Activated CD4-positive, alpha-beta T cell treated with anti-CD3 and anti-CD28 coated beads, Interleukin-2, amount 10 ng/mL, durations not matched to agents 7 days and 5 days (primary cell): ENCODE results near the gene SHISA6. TPM values are rescaled to one million over a fixed set of nuclear protein-coding genes. Genes with fewer than 3 reads are reported as not detected.

Experiments used
- CTCF ChIA-PET: fragments of 350-600 bp; sonication (Branson Sonifier 250); formaldehyde crosslinking; loops from one replicate; lab custom pipeline; 2021; ENCODE audit warnings: antibody characterized with exemption; lab: Charles Lee
- POLR2A ChIA-PET: fragments of 350-600 bp; sonication (Branson Sonifier 250); formaldehyde crosslinking; loops from one replicate; lab custom pipeline; 2021; ENCODE audit warnings: antibody characterized with exemption; lab: Charles Lee
- DNase-seq: peaks from one replicate; pipeline ENCODE4 v3.0.0-alpha.2; 2020
- H3K27ac Mint-ChIP-seq: one replicate; pipeline ENCODE4 v1.8.0; 2021; ENCODE audit warnings: mild to moderate bottlenecking, moderate library complexity, mixed read lengths
- H3K27me3 Mint-ChIP-seq: one replicate; pipeline ENCODE4 v1.8.0; 2021; ENCODE audit warnings: mixed read lengths
- H3K36me3 Mint-ChIP-seq: one replicate; pipeline ENCODE4 v1.8.0; 2021; ENCODE audit warnings: low read depth, mixed read lengths
- H3K4me1 Mint-ChIP-seq: one replicate; pipeline ENCODE4 v1.8.0; 2021; ENCODE audit warnings: mixed read lengths
- H3K4me3 Mint-ChIP-seq: one replicate; pipeline ENCODE4 v1.8.0; 2021; ENCODE audit warnings: mild to moderate bottlenecking, moderate library complexity, mixed read lengths
- H3K9me3 Mint-ChIP-seq: one replicate; pipeline ENCODE4 v1.8.0; 2021; ENCODE audit warnings: mixed read lengths
- total RNA-seq, 2 experiments: library from RNA; stranded (reverse); gene quantifications; one replicate each; pipeline ENCODE4 v1.2.3, GENCODE V29; 2021

SHISA6 gene
- total RNA-seq, 2 experiments from 2014 or later: not detected

- Mint-ChIP-seq H3K27me3 (no peaks in the 10 kb centered on the region), H3K27ac (no peak overlapping the region), H3K9me3 (peaks cover 3% of the 10 kb centered on the region), H3K4me3 (no peak overlapping the region), H3K4me1 (no peaks in the 10 kb centered on the region), H3K36me3 (no peaks in the 10 kb centered on the region)
- no peak for DNase-seq
- CTCF ChIA-PET: no interaction called here
- POLR2A ChIA-PET: no interaction called here
These were observed 78.9 kb downstream of the SHISA6 start for GRCh38 chr17:11319894-11320293.

DNA sequence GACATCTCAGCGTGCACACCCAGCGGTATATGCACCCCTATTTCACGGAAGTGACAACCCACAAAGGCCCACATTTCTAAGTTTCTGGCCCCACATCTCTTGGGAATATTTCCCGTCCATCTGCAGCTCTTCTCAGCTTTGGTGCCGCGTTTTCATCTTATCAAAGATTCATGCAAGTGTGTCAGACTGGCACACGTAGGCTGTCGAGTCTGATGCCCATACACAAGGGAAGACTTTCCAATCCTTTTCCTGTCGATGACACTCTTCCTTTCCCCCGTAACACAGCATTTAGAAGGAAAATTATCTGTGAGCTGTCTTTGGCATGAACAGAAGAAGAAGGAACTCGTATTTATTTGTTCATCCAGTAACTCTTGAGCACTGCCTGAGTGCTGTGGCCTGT, 83.0 kb downstream of the SHISA6 start:
- Mint-ChIP-seq H3K27me3 (no peaks in the 10 kb centered on the region), H3K27ac (no peak overlapping the region), H3K4me3 (no peak overlapping the region), H3K36me3 (no peaks in the 10 kb centered on the region), H3K4me1 (no peaks in the 10 kb centered on the region), H3K9me3 (peaks cover 3% of the 10 kb centered on the region)
- DNase-seq: no peak
- ChIA-PET POLR2A (no interaction called here), CTCF (no interaction called here)

- Mint-ChIP-seq H3K4me1 (no peaks in the 10 kb centered on the region), H3K9me3 (peaks cover 3% of the 10 kb centered on the region), H3K36me3 (no peaks in the 10 kb centered on the region), H3K4me3 (no peak overlapping the region), H3K27ac (no peak overlapping the region), H3K27me3 (no peaks in the 10 kb centered on the region)
- POLR2A ChIA-PET: no interaction called here
- CTCF ChIA-PET: interaction anchor here (0.7 kb wide), 1 partner anchor 205 kb away, joined by 5 read pairs; no protein-coding TSS in a partner anchor
- DNase-seq: no peak
These were observed 83.9 kb downstream of the SHISA6 start for GRCh38 chr17:11324846-11325420.

DNA sequence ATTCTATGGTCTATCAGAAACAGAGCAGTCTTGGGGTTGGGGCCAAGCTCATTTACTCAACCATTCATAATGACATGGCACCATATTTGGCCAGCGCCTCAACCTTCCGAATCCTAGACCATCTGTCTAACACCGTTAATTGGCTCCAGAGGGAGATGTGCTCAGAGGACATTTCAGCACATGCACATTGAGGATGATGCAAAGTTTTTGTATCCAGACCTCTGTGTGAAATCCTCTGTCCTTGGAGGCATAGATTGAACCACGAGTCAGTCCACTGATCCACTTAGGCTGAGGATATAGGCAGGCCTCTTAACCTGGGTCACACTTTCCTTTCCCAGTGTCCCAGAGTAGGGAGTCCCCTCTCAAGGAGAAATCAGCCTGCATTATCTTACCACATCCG, 85.5 kb downstream of the SHISA6 start:
- peaks cover 3% of the 10 kb centered on the region for H3K9me3 Mint-ChIP-seq
- H3K36me3 Mint-ChIP-seq: no peaks in the 10 kb centered on the region
- CTCF ChIA-PET: no interaction called here
- no peaks in the 10 kb centered on the region for H3K4me1 Mint-ChIP-seq
- POLR2A ChIA-PET: no interaction called here
- no peak for DNase-seq
- H3K4me3 Mint-ChIP-seq: no peak overlapping the region
- H3K27ac Mint-ChIP-seq: no peak overlapping the region
- H3K27me3 Mint-ChIP-seq: no peaks in the 10 kb centered on the region

DNA sequence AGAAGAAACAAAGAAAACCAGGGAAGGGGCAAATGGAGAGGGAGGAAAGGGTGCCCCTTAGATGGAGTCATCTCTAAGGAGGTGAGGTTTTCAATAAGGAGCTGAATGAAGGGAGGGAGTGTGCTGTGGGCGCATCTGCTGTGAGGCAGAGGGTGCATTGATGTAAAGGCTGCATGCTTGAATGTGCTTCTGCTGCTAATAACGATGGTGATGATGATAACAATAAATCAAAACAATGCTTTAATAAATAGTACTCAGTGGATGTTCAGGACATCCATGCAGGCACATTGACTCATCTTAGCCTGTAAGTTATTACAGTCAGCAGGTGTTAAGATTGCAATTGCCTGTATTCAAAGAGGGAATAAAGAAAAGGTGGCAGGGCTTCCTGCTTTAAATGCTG, 87.8 kb downstream of the SHISA6 start:
- DNase-seq: no peak
- Mint-ChIP-seq H3K9me3 (peaks cover 3% of the 10 kb centered on the region), H3K36me3 (no peaks in the 10 kb centered on the region), H3K4me3 (no peak overlapping the region), H3K4me1 (no peaks in the 10 kb centered on the region), H3K27me3 (no peaks in the 10 kb centered on the region), H3K27ac (no peak overlapping the region)
- ChIA-PET CTCF (no interaction called here), POLR2A (no interaction called here)

- Mint-ChIP-seq H3K9me3 (no peaks in the 10 kb centered on the region), H3K4me1 (no peaks in the 10 kb centered on the region), H3K27me3 (no peaks in the 10 kb centered on the region), H3K4me3 (no peak overlapping the region), H3K36me3 (no peaks in the 10 kb centered on the region), H3K27ac (no peak overlapping the region)
- ChIA-PET CTCF (no interaction called here), POLR2A (no interaction called here)
- DNase-seq: no peak
These were observed 89.0 kb downstream of the SHISA6 start for GRCh38 chr17:11330006-11330405.

DNA sequence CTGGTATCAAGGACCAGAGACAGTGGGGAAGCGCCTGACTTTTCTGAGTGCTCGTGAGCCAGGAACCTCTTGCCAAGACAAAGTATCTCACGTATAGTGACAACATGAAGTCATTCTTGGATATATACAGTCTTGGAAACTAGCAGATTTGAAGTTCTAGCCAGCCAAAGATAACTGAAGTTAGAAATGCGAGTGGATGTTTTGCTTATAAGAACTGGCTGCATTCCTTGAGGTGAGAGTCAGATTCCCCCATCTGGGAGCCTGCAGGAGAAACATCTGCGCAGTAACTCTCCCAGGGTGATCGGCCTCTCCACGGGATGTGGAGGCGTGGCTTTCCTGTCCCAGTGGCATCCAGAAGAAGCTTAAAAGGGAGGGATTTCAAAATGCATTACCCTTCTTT, 89.8 kb downstream of the SHISA6 start:
- no peaks in the 10 kb centered on the region for H3K27me3 Mint-ChIP-seq
- ChIA-PET CTCF (no interaction called here), POLR2A (no interaction called here)
- no peak overlapping the region for H3K27ac Mint-ChIP-seq
- DNase-seq: no peak
- H3K36me3 Mint-ChIP-seq: no peaks in the 10 kb centered on the region
- no peaks in the 10 kb centered on the region for H3K9me3 Mint-ChIP-seq
- H3K4me1 Mint-ChIP-seq: no peaks in the 10 kb centered on the region
- H3K4me3 Mint-ChIP-seq: no peak overlapping the region

GRCh38 chr17:11331547-11332513, 90.8 kb downstream of the SHISA6 start:
- H3K4me3 Mint-ChIP-seq: no peak overlapping the region
- H3K27me3 Mint-ChIP-seq: no peaks in the 10 kb centered on the region
- POLR2A ChIA-PET: no interaction called here
- H3K9me3 Mint-ChIP-seq: no peaks in the 10 kb centered on the region
- no peak for DNase-seq
- H3K4me1 Mint-ChIP-seq: no peaks in the 10 kb centered on the region
- H3K36me3 Mint-ChIP-seq: no peaks in the 10 kb centered on the region
- H3K27ac Mint-ChIP-seq: no peak overlapping the region
- CTCF ChIA-PET: no interaction called here

DNA sequence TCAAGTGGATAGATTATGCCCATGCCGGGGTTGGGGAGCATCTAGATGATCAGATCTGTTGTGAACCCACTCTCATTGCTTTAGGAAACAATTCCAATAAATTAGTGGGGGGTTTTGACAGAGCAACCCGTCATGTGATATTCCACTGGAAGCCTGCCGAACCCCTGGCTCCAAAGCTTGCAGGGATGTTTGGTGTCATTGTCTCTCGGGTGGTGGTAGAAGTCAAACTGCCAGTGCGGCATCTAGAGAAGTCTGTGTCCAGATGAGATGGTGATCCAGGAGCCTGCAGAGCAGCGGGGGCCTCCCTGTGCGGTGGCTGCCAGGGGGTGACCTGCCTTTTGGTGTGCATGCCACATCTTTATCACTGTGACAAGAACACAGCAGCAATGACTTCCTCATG, 91.7 kb downstream of the SHISA6 start:
- DNase-seq: no peak
- Mint-ChIP-seq H3K4me1 (no peaks in the 10 kb centered on the region), H3K27me3 (no peaks in the 10 kb centered on the region), H3K36me3 (no peaks in the 10 kb centered on the region), H3K27ac (no peak overlapping the region), H3K4me3 (no peak overlapping the region), H3K9me3 (no peaks in the 10 kb centered on the region)
- ChIA-PET CTCF (no interaction called here), POLR2A (no interaction called here)

GRCh38 chr17:11334493-11334892, 93.5 kb downstream of the SHISA6 start:
- H3K4me3 Mint-ChIP-seq: no peak overlapping the region
- no peaks in the 10 kb centered on the region for H3K9me3 Mint-ChIP-seq
- CTCF ChIA-PET: no interaction called here
- no peak for DNase-seq
- no peaks in the 10 kb centered on the region for H3K36me3 Mint-ChIP-seq
- no peaks in the 10 kb centered on the region for H3K4me1 Mint-ChIP-seq
- no peaks in the 10 kb centered on the region for H3K27me3 Mint-ChIP-seq
- POLR2A ChIA-PET: no interaction called here
- H3K27ac Mint-ChIP-seq: no peak overlapping the region

GRCh38 chr17:11336290-11336689, 95.3 kb downstream of the SHISA6 start:
- ChIA-PET CTCF (interaction anchor here (0.6 to 0.8 kb wide), 2 partner anchors 22 to 38 kb away, joined by 3 to 4 read pairs; no protein-coding TSS in a partner anchor), POLR2A (no interaction called here)
- no peak for DNase-seq
- no peak overlapping the region for H3K27ac Mint-ChIP-seq
- no peaks in the 10 kb centered on the region for H3K4me1 Mint-ChIP-seq
- H3K36me3 Mint-ChIP-seq: no peaks in the 10 kb centered on the region
- no peaks in the 10 kb centered on the region for H3K27me3 Mint-ChIP-seq
- H3K9me3 Mint-ChIP-seq: no peaks in the 10 kb centered on the region
- no peak overlapping the region for H3K4me3 Mint-ChIP-seq

- Mint-ChIP-seq H3K27me3 (no peaks in the 10 kb centered on the region), H3K36me3 (no peaks in the 10 kb centered on the region), H3K27ac (no peak overlapping the region), H3K4me3 (no peak overlapping the region), H3K4me1 (no peaks in the 10 kb centered on the region), H3K9me3 (no peaks in the 10 kb centered on the region)
- CTCF ChIA-PET: no interaction called here
- POLR2A ChIA-PET: no interaction called here
- no peak for DNase-seq
These were observed 99.8 kb downstream of the SHISA6 start for GRCh38 chr17:11340803-11341202.

- no peaks in the 10 kb centered on the region for H3K9me3 Mint-ChIP-seq
- POLR2A ChIA-PET: no interaction called here
These were observed 101.1 kb downstream of the SHISA6 start for GRCh38 chr17:11342138-11342537.

More at GRCh38 chr17:11342138-11342537, 101.1 kb downstream of the SHISA6 start:
- no peaks in the 10 kb centered on the region for H3K4me1 Mint-ChIP-seq
- no peak for DNase-seq
- H3K36me3 Mint-ChIP-seq: no peaks in the 10 kb centered on the region
- H3K27me3 Mint-ChIP-seq: no peaks in the 10 kb centered on the region
- H3K4me3 Mint-ChIP-seq: no peak overlapping the region
- CTCF ChIA-PET: no interaction called here
- no peak overlapping the region for H3K27ac Mint-ChIP-seq
